Measurements from ENCODE around the gene SYTL3. TPM values are rescaled to one million over a fixed set of nuclear protein-coding genes. Genes with fewer than 3 reads are reported as not detected.

SYTL3 gene
- total RNA-seq, 4 donors from 2014 or later = 4.8 to 10.1 (median 7.6) TPM

GRCh38 chr6:158680481-158680880 lies 30.6 kb downstream of the SYTL3 start:
- intact Hi-C loops (cut with DNase I) = loop anchor here (10.0 kb wide), 1 partner anchor 466 kb away; no protein-coding TSS in a partner anchor
- DNase-seq (ENCODE audit: extremely low spot score) = no peak
- TF ChIP-seq POLR2AphosphoS5 (IDR thresholded peaks at IDR 0.05) (no peak), POLR2A (IDR thresholded peaks at IDR 0.05; ENCODE audit: low read depth) (no peak), EP300 (IDR thresholded peaks at IDR 0.05) (no peak), CTCF (IDR thresholded peaks at IDR 0.05) (no peak)

GRCh38 chr6:158684311-158684710 lies 34.5 kb downstream of the SYTL3 start:
- DNase-seq (ENCODE audit: extremely low spot score) = no peak

More at GRCh38 chr6:158680481-158680880, 30.6 kb downstream of the SYTL3 start:
- no peak overlapping the region for H3K27ac ChIP-seq (replicated peaks in 1 of 4)
- H3K27me3 ChIP-seq = no peaks in the 10 kb centered on the region
- H3K9me3 ChIP-seq = no peaks in the 10 kb centered on the region
- WGBS = 95% methylated on average over 6 of the region's 6 CpGs
- no peak overlapping the region for H3K4me3 ChIP-seq
- H3K36me3 ChIP-seq = peaks cover 0 to 4% (median 0%) of the 10 kb centered on the region in 4 donors
- peaks cover 0 to 14% (median 13%) of the 10 kb centered on the region in 4 donors for H3K4me1 ChIP-seq

GRCh38 chr6:158684745-158685324 lies 35.0 kb downstream of the SYTL3 start:
- no peak for DNase-seq (ENCODE audit: extremely low spot score)
- Histone ChIP-seq H3K4me1 (peaks cover 0 to 23% (median 16%) of the 10 kb centered on the region in 4 donors), H3K27me3 (no peaks in the 10 kb centered on the region), H3K27ac (replicated peaks in 1 of 4) (peak overlapping the region; percentile 15 to 72 (median 56)), H3K9me3 (no peaks in the 10 kb centered on the region), H3K4me3 (no peak overlapping the region), H3K36me3 (peaks cover 0 to 4% (median 0%) of the 10 kb centered on the region in 4 donors)
- intact Hi-C loops (cut with DNase I) = loop anchor here (10.0 kb wide), 1 partner anchor 470 kb away; no protein-coding TSS in a partner anchor
- whole genome bisulfite sequencing = 41% methylated on average over 5 of the region's 5 CpGs
- TF ChIP-seq POLR2AphosphoS5 (IDR thresholded peaks at IDR 0.05) = no peak
- no peak for TF ChIP-seq EP300 (IDR thresholded peaks at IDR 0.05)
- TF ChIP-seq CTCF (IDR thresholded peaks at IDR 0.05) = no peak
- no peak for TF ChIP-seq POLR2A (IDR thresholded peaks at IDR 0.05; ENCODE audit: low read depth)

More at GRCh38 chr6:158684311-158684710, 34.5 kb downstream of the SYTL3 start:
- H3K4me1 ChIP-seq = peaks cover 0 to 23% (median 16%) of the 10 kb centered on the region in 4 donors
- H3K9me3 ChIP-seq = no peaks in the 10 kb centered on the region
- no peak for TF ChIP-seq POLR2A (IDR thresholded peaks at IDR 0.05; ENCODE audit: low read depth)
- TF ChIP-seq CTCF (IDR thresholded peaks at IDR 0.05) = no peak
- TF ChIP-seq POLR2AphosphoS5 (IDR thresholded peaks at IDR 0.05) = no peak
- TF ChIP-seq EP300 (IDR thresholded peaks at IDR 0.05) = no peak
- intact Hi-C loops (cut with DNase I) = loop anchor here (10.0 kb wide), 1 partner anchor 470 kb away; no protein-coding TSS in a partner anchor
- peaks cover 0 to 4% (median 0%) of the 10 kb centered on the region in 4 donors for H3K36me3 ChIP-seq
- 91% methylated on average over 5 of the region's 5 CpGs for WGBS
- no peak overlapping the region for H3K4me3 ChIP-seq
- H3K27me3 ChIP-seq = no peaks in the 10 kb centered on the region
- peak overlapping the region in 1 of 4 donors; percentile 72 for H3K27ac ChIP-seq (replicated peaks in 1 of 4)

GRCh38 chr6:158686311-158686710 lies 36.5 kb downstream of the SYTL3 start:
- 71% methylated on average over 4 of the region's 4 CpGs for WGBS
- H3K4me3 ChIP-seq = no peak overlapping the region
- peaks cover 0 to 29% (median 19%) of the 10 kb centered on the region in 4 donors for H3K4me1 ChIP-seq
- no peak for DNase-seq (ENCODE audit: extremely low spot score)
- H3K27me3 ChIP-seq = no peaks in the 10 kb centered on the region
- TF ChIP-seq POLR2A (IDR thresholded peaks at IDR 0.05; ENCODE audit: low read depth) = no peak
- no peak for TF ChIP-seq POLR2AphosphoS5 (IDR thresholded peaks at IDR 0.05)
- no peak for TF ChIP-seq EP300 (IDR thresholded peaks at IDR 0.05)
- no peak for TF ChIP-seq CTCF (IDR thresholded peaks at IDR 0.05)
- intact Hi-C loops (cut with DNase I) = loop anchor here (10.0 kb wide), 1 partner anchor 472 kb away; no protein-coding TSS in a partner anchor
- H3K27ac ChIP-seq (replicated peaks in 1 of 4) = peak overlapping the region in 1 of 4 donors; percentile 18
- peaks cover 0 to 4% (median 0%) of the 10 kb centered on the region in 4 donors for H3K36me3 ChIP-seq
- no peaks in the 10 kb centered on the region for H3K9me3 ChIP-seq
